HEK293T (cell line): ENCODE measurements around the gene DLG2.

Experiments used
- ARNT ChIP-seq: fragments of 450-650 bp; IDR thresholded peaks from 2 replicates; pipeline ENCODE4 v1.6.1; 2017; ENCODE audit warnings: mild to moderate bottlenecking
- BHLHE40 ChIP-seq: fragments of 450-650 bp; IDR thresholded peaks from 2 replicates; pipeline ENCODE4 v1.6.1; 2016; ENCODE audit warnings: mild to moderate bottlenecking, moderate library complexity, borderline replicate concordance
- ELF4 ChIP-seq: fragments of 450-650 bp; IDR thresholded peaks from 2 replicates; pipeline ENCODE4 v1.6.1; 2017; ENCODE audit warnings: antibody characterized with exemption
- FOXK2 ChIP-seq: fragments of 450-650 bp; IDR thresholded peaks from 2 replicates; pipeline ENCODE4 v1.6.1; 2016; ENCODE audit warnings: mild to moderate bottlenecking
- FOXM1 ChIP-seq: fragments of 450-650 bp; IDR thresholded peaks from 2 replicates; pipeline ENCODE4 v1.6.1; 2017; ENCODE audit warnings: mild to moderate bottlenecking, borderline replicate concordance
- HDGF ChIP-seq: fragments of 450-650 bp; IDR thresholded peaks from 2 replicates; pipeline ENCODE4 v1.6.1; 2017; ENCODE audit warnings: antibody characterized with exemption, borderline replicate concordance
- L3MBTL2 ChIP-seq: fragments of 450-650 bp; conservative IDR thresholded peaks from 2 replicates; pipeline ENCODE4 v1.6.1; 2016; ENCODE audit warnings: mild to moderate bottlenecking
- LEF1 ChIP-seq: fragments of 450-650 bp; IDR thresholded peaks from 2 replicates; pipeline ENCODE4 v1.6.1; 2017; ENCODE audit warnings: mild to moderate bottlenecking, borderline replicate concordance
- NFRKB ChIP-seq: fragments of 450-650 bp; IDR thresholded peaks from 2 replicates; pipeline ENCODE4 v1.6.1; 2016; ENCODE audit warnings: mild to moderate bottlenecking, moderate library complexity
- SP1 ChIP-seq: fragments of 450-650 bp; IDR thresholded peaks from 2 replicates; pipeline ENCODE4 v1.6.1; 2017
- SUZ12 ChIP-seq: fragments of 450-650 bp; IDR thresholded peaks from 2 replicates; pipeline ENCODE4 v1.6.1; 2016; ENCODE audit warnings: mild to moderate bottlenecking
- TARDBP ChIP-seq: fragments of 450-650 bp; IDR thresholded peaks from 2 replicates; pipeline ENCODE4 v1.6.1; 2016
- ZNF384 ChIP-seq: fragments of 450-650 bp; IDR thresholded peaks from 2 replicates; pipeline ENCODE4 v1.6.1; 2016
- TF ChIP-seq, protein P1 (sequence below): fragments of 450-650 bp; IDR thresholded peaks from 2 replicates; pipeline ENCODE4 v1.6.1; 2016

DNA sequence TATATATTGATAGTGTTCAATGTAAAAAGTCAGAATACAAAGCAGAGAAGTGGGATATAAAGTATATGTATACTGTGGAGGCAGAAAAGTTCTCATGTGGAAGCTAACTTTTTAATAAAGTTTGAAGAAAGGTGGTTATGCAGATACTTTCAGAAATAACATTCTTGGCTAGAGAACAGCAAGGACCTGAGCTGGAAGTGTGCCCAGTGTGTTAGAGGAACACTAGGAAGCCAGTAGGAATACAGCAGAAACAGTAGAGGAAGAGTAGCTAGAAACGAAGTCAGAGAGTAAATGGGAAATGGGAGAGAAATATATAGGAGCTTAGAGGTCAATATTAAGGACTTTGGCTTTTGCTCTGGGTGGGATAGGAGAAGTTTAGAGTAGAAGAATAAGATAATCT, 1876.1 kb downstream of the DLG2 start:
- TF ChIP-seq BHLHE40 (no peak), ELF4 (no peak), NFRKB (no peak), TARDBP (no peak), SUZ12 (no peak), FOXM1 (no peak), FOXK2 (no peak), ARNT (no peak), ZNF384 (no peak), HDGF (no peak), L3MBTL2 (no peak), SP1 (no peak), LEF1 (no peak)
- TF ChIP-seq, protein P1, sequence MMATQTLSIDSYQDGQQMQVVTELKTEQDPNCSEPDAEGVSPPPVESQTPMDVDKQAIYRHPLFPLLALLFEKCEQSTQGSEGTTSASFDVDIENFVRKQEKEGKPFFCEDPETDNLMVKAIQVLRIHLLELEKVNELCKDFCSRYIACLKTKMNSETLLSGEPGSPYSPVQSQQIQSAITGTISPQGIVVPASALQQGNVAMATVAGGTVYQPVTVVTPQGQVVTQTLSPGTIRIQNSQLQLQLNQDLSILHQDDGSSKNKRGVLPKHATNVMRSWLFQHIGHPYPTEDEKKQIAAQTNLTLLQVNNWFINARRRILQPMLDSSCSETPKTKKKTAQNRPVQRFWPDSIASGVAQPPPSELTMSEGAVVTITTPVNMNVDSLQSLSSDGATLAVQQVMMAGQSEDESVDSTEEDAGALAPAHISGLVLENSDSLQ, result no peak
